Endodermal cell (in vitro differentiated cells): ENCODE results near the gene ZNF365. TPM values are rescaled to one million over a fixed set of nuclear protein-coding genes. Genes with fewer than 3 reads are reported as not detected.

Experiments
- DNase-seq: peaks from one replicate; pipeline ENCODE4 v3.0.0-alpha.2; 2017
- H3K27ac ChIP-seq: 2 replicates; pipeline ENCODE4 v1.5.1; 2013; ENCODE audit warnings: mild to moderate bottlenecking, low read depth, low read length, moderate library complexity
- H3K27me3 ChIP-seq: 2 replicates; pipeline ENCODE4 v1.6.1; 2013; ENCODE audit warnings: mild to moderate bottlenecking, low read length, moderate library complexity; ENCODE audit not compliant: insufficient read depth, control insufficient read depth, poor library complexity, severe bottlenecking
- H3K36me3 ChIP-seq: 2 replicates; pipeline ENCODE4 v1.7.0; 2013; ENCODE audit warnings: mild to moderate bottlenecking, low read length, moderate library complexity; ENCODE audit not compliant: control insufficient read depth, insufficient read depth
- H3K4me1 ChIP-seq: one replicate; pipeline ENCODE4 v1.7.0; 2013; ENCODE audit warnings: low read length; ENCODE audit not compliant: control insufficient read depth, insufficient read depth
- H3K4me3 ChIP-seq: 2 replicates; pipeline ENCODE4 v1.5.1; 2013; ENCODE audit warnings: mild to moderate bottlenecking, low read length, moderate library complexity
- H3K9ac ChIP-seq: 2 replicates; pipeline ENCODE4 v1.6.1; 2013; ENCODE audit warnings: mild to moderate bottlenecking, low read length, moderate library complexity; ENCODE audit not compliant: poor library complexity, severe bottlenecking; ENCODE audit errors: extremely low read depth
- H3K9me3 ChIP-seq: 2 replicates; pipeline ENCODE4 v1.6.1; 2013; ENCODE audit warnings: mild to moderate bottlenecking, low read length, moderate library complexity; ENCODE audit not compliant: control insufficient read depth
- H3K27ac Mint-ChIP-seq: 2 replicates; pipeline ENCODE4 v1.8.0; 2020; ENCODE audit warnings: mixed read lengths
- H3K27me3 Mint-ChIP-seq: 2 replicates; pipeline ENCODE4 v1.8.0; 2021; ENCODE audit warnings: mild to moderate bottlenecking, mixed read lengths; ENCODE audit not compliant: insufficient read depth
- H3K36me3 Mint-ChIP-seq: 2 replicates; pipeline ENCODE4 v1.8.0; 2020; ENCODE audit warnings: low read depth, mixed read lengths
- H3K4me1 Mint-ChIP-seq: 2 replicates; pipeline ENCODE4 v1.8.0; 2020; ENCODE audit warnings: mixed read lengths
- H3K4me3 Mint-ChIP-seq: 2 replicates; pipeline ENCODE4 v1.8.0; 2020; ENCODE audit warnings: mild to moderate bottlenecking, moderate library complexity, mixed read lengths
- H3K9me3 Mint-ChIP-seq: 2 replicates; pipeline ENCODE4 v1.8.0; 2020; ENCODE audit warnings: mild to moderate bottlenecking, mixed read lengths
- WGBS, 2 experiments: methylation state at CpG; one replicate each; pipeline versions ENCODE4 v1.1.5 to v1.1.7; 2013; ENCODE audit warnings: missing lambda C conversion rate in 2 of 2, mixed read lengths in 1 of 2; ENCODE audit not compliant: insufficient coverage in 1 of 2, insufficient read length in 1 of 2; 5-methylcytosine and 5-hydroxymethylcytosine counted together
- total RNA-seq, 2 donors: library from RNA; stranded (reverse); fragmentation: NEBNext Ultra II Directional in 1 of 2; extraction: Animal tissue kit (Norgen Biotek cat#: 25700) in 1 of 2; gene quantifications; 2 replicates in 1 of 2; 3 replicates in 1 of 2; pipeline ENCODE4 v1.2.1, GENCODE V29; 2021
- TF ChIP-seq, protein P1 (sequence below): fragments of 200-600 bp; sonication (generic); conservative IDR thresholded peaks from 2 replicates; pipeline ENCODE4 v1.5.0; 2021; ENCODE audit warnings: antibody characterized with exemption, mild to moderate bottlenecking

Gene ZNF365
- total RNA-seq, 2 donors from 2014 or later: 0.31 TPM; not detected in 1

DNA sequence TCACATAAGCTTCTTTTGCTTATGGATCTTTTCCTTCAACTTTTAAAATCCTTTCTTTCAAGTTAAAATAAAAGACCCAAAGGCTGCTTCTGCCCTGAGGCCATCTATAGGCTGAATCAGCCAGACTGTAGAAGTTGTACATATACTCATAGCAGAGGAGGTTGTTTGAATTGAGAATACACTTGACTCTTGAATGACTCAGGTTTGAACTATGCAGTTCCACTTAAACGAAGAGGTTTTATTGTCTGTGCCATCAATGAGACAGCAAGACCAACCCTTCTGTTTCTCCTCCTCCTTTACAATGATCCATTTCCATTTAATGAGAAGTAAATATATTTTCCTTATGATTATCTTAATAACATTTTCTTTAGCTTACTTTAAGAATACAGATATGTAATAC, 5.8 kb downstream of the ZNF365 start:
- 0 to 44% methylated on average over 1 of the region's 1 CpG for WGBS, 2 experiments

GRCh38 chr10:62381385-62382102, 7.4 kb downstream of the ZNF365 start:
- no peak overlapping the region for H3K9ac ChIP-seq

More for the DNA sequence above, 5.8 kb downstream of the ZNF365 start:
- no peaks in the 10 kb centered on the region for H3K4me1 Mint-ChIP-seq
- H3K36me3 Mint-ChIP-seq: no peaks in the 10 kb centered on the region
- H3K27ac ChIP-seq: no peak overlapping the region
- no peak for DNase-seq
- H3K27me3 Mint-ChIP-seq: peaks cover 16% of the 10 kb centered on the region
- H3K9ac ChIP-seq: no peak overlapping the region
- H3K4me3 ChIP-seq: no peak overlapping the region
- TF ChIP-seq, protein P1, sequence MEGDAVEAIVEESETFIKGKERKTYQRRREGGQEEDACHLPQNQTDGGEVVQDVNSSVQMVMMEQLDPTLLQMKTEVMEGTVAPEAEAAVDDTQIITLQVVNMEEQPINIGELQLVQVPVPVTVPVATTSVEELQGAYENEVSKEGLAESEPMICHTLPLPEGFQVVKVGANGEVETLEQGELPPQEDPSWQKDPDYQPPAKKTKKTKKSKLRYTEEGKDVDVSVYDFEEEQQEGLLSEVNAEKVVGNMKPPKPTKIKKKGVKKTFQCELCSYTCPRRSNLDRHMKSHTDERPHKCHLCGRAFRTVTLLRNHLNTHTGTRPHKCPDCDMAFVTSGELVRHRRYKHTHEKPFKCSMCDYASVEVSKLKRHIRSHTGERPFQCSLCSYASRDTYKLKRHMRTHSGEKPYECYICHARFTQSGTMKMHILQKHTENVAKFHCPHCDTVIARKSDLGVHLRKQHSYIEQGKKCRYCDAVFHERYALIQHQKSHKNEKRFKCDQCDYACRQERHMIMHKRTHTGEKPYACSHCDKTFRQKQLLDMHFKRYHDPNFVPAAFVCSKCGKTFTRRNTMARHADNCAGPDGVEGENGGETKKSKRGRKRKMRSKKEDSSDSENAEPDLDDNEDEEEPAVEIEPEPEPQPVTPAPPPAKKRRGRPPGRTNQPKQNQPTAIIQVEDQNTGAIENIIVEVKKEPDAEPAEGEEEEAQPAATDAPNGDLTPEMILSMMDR: no peak
- H3K27ac Mint-ChIP-seq: no peak overlapping the region
- H3K9me3 Mint-ChIP-seq: no peaks in the 10 kb centered on the region
- no peaks in the 10 kb centered on the region for H3K36me3 ChIP-seq
- no peaks in the 10 kb centered on the region for H3K9me3 ChIP-seq
- H3K4me3 Mint-ChIP-seq: no peak overlapping the region
- no peaks in the 10 kb centered on the region for H3K4me1 ChIP-seq
- peaks cover 29% of the 10 kb centered on the region for H3K27me3 ChIP-seq

DNA sequence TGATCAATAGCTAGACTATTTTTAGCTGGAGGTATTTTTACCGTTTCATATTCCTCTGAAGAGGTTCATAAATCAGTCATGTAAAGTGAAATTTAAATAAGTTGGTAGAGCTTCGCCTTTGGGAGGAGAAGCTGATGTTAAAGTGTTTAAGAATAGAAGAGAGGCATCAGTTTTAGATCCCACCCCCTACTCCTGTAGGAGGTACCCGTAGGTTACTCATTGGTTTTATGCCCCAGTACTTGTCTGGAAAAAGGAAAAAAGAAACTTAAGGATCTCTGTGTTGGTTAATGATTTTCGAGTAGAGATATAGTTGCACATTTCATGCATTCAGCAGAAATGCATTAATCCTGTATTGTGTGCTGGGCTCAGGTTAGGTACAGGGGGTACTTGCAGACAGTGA, 8.7 kb downstream of the ZNF365 start:
- no peaks in the 10 kb centered on the region for H3K27me3 Mint-ChIP-seq
- H3K4me3 Mint-ChIP-seq: no peak overlapping the region
- H3K4me1 ChIP-seq: no peaks in the 10 kb centered on the region
- H3K9me3 Mint-ChIP-seq: no peaks in the 10 kb centered on the region
- H3K36me3 ChIP-seq: no peaks in the 10 kb centered on the region
- no peaks in the 10 kb centered on the region for H3K9me3 ChIP-seq
- no peak for DNase-seq
- WGBS, 2 experiments: 71 to 93% methylated on average over 1 to 4 of the region's 4 CpGs
- H3K27me3 ChIP-seq: peaks cover 1% of the 10 kb centered on the region
- no peak overlapping the region for H3K4me3 ChIP-seq
- H3K9ac ChIP-seq: no peak overlapping the region
- H3K36me3 Mint-ChIP-seq: no peaks in the 10 kb centered on the region
- TF ChIP-seq, protein P1: no peak
- H3K4me1 Mint-ChIP-seq: no peaks in the 10 kb centered on the region
- no peak overlapping the region for H3K27ac Mint-ChIP-seq
- no peak overlapping the region for H3K27ac ChIP-seq

More at GRCh38 chr10:62381385-62382102, 7.4 kb downstream of the ZNF365 start:
- no peak for DNase-seq
- no peak overlapping the region for H3K4me3 ChIP-seq
- H3K9me3 Mint-ChIP-seq: no peaks in the 10 kb centered on the region
- no peaks in the 10 kb centered on the region for H3K4me1 Mint-ChIP-seq
- no peak overlapping the region for H3K27ac Mint-ChIP-seq
- no peaks in the 10 kb centered on the region for H3K4me1 ChIP-seq
- H3K27me3 Mint-ChIP-seq: peaks cover under 1% of the 10 kb centered on the region
- no peaks in the 10 kb centered on the region for H3K9me3 ChIP-seq
- no peaks in the 10 kb centered on the region for H3K36me3 Mint-ChIP-seq
- no peak overlapping the region for H3K27ac ChIP-seq
- H3K36me3 ChIP-seq: no peaks in the 10 kb centered on the region
- WGBS, 2 experiments: 93% methylated on average over 5 to 6 of the region's 6 CpGs
- no peak overlapping the region for H3K4me3 Mint-ChIP-seq
- TF ChIP-seq, protein P1: no peak
- H3K27me3 ChIP-seq: peaks cover 14% of the 10 kb centered on the region
